GM12878 (cell line): ENCODE results near the gene HINT1. TPM values are rescaled to one million over a fixed set of nuclear protein-coding genes. Genes with fewer than 3 reads are reported as not detected.

Experiments used
- ASH2L ChIP-seq: fragments of 300-600, 200-600 bp; sonication (generic); IDR thresholded peaks from 2 replicates; pipeline ENCODE4 v1.6.1; 2017; ENCODE audit warnings: low read depth, mild to moderate bottlenecking, borderline replicate concordance
- CBX5 ChIP-seq: sonication (generic); IDR thresholded peaks from 2 replicates; pipeline ENCODE4 v1.6.1; 2016; ENCODE audit warnings: low read depth, moderate library complexity, mild to moderate bottlenecking, inconsistent platforms
- CEBPB ChIP-seq, 2 experiments: fragments of 150-350 bp in 1 of 2; IDR thresholded peaks; 2 replicates each; pipeline ENCODE4 v1.6.1; 2012 to 2014; ENCODE audit warnings: low read depth in 2 of 2, low read length in 2 of 2, borderline replicate concordance in 1 of 2, inconsistent platforms in 1 of 2
- CEBPZ ChIP-seq: fragments of 150-350 bp; IDR thresholded peaks from 2 replicates; pipeline ENCODE4 v1.6.1; 2016; ENCODE audit warnings: low read depth, low read length
- CREM ChIP-seq: IDR thresholded peaks from 2 replicates; pipeline ENCODE4 v1.6.1; 2014; ENCODE audit warnings: antibody characterized with exemption, low read depth
- E2F8 ChIP-seq: fragments of 450-650 bp; IDR thresholded peaks from 2 replicates; pipeline ENCODE4 v1.6.1; 2018; ENCODE audit warnings: mild to moderate bottlenecking, low read depth, moderate library complexity; ENCODE audit not compliant: partially characterized antibody
- FOXK2 ChIP-seq: fragments of 450-650 bp; IDR thresholded peaks from 2 replicates; pipeline ENCODE4 v1.6.1; 2017; ENCODE audit warnings: mild to moderate bottlenecking, moderate library complexity
- MTA2 ChIP-seq: fragments of 450-650 bp; IDR thresholded peaks from 2 replicates; pipeline ENCODE4 v1.6.1; 2016; ENCODE audit warnings: low read depth, mild to moderate bottlenecking, moderate library complexity
- NR2C1 ChIP-seq: fragments of 450-650 bp; IDR thresholded peaks from 2 replicates; pipeline ENCODE4 v1.6.1; 2017; ENCODE audit warnings: antibody characterized with exemption, mild to moderate bottlenecking, moderate library complexity
- POU2F2 ChIP-seq: IDR thresholded peaks from 3 replicates; pipeline ENCODE4 v1.6.1; 2011; ENCODE audit warnings: low read depth, mild to moderate bottlenecking, low read length, borderline replicate concordance
- RELB ChIP-seq: fragments of 450-650 bp; IDR thresholded peaks from 2 replicates; pipeline ENCODE4 v1.6.1; 2017; ENCODE audit warnings: low read depth, mild to moderate bottlenecking, moderate library complexity
- SMAD5 ChIP-seq: IDR thresholded peaks from 2 replicates; pipeline ENCODE4 v1.6.1; 2016; ENCODE audit warnings: antibody characterized with exemption, low read depth
- STAT1 ChIP-seq: fragments of 450-650 bp; conservative IDR thresholded peaks from 2 replicates; pipeline ENCODE4 v1.6.1; 2014; ENCODE audit warnings: antibody characterized with exemption, mild to moderate bottlenecking
- SUPT20H ChIP-seq: IDR thresholded peaks from 2 replicates; pipeline ENCODE4 v1.6.1; 2011; ENCODE audit warnings: low read depth, mild to moderate bottlenecking, low read length, moderate library complexity, borderline replicate concordance; ENCODE audit not compliant: control insufficient read depth
- TARDBP ChIP-seq: IDR thresholded peaks from 2 replicates; pipeline ENCODE4 v1.6.1; 2016; ENCODE audit warnings: borderline replicate concordance
- ZNF24 ChIP-seq: fragments of 450-650 bp; IDR thresholded peaks from 2 replicates; pipeline ENCODE4 v1.6.1; 2017; ENCODE audit warnings: antibody characterized with exemption, mild to moderate bottlenecking
- ZNF622 ChIP-seq: fragments of 450-650 bp; IDR thresholded peaks from 2 replicates; pipeline ENCODE4 v1.6.1; 2017; ENCODE audit warnings: mild to moderate bottlenecking, inconsistent platforms
- ZZZ3 ChIP-seq: IDR thresholded peaks from 2 replicates; pipeline ENCODE4 v1.6.1; 2011; ENCODE audit warnings: low read depth; ENCODE audit not compliant: control insufficient read depth, insufficient read length
- polyA plus RNA-seq, 11 experiments: library from polyadenylated mRNA; depleted of rRNA in 4 of 11; unstranded in 6 of 11; stranded (reverse) in 5 of 11; fragments of >200 nt; fragmentation: Nextera tagmentation in 4 of 11; fragmentation: Illumina TruSeq in 1 of 11; extraction: Ambion mirVana in 4 of 11; extraction: Trizol in 1 of 11; gene quantifications; 1 replicate in 1 of 11; 2 replicates in 10 of 11; pipeline versions ENCODE4 v1.2.1 to v1.2.3, GENCODE V29; 2011 to 2016; ENCODE audit warnings: inconsistent platforms in 2 of 11, missing spikeins in 2 of 11, low read depth in 1 of 11
- total RNA-seq, 4 experiments: library from RNA; depleted of rRNA in 3 of 4; stranded (reverse); fragments of >200 nt in 3 of 4; fragmentation: Illumina TruSeq in 1 of 4; extraction: Trizol in 1 of 4; gene quantifications; 2 replicates each; pipeline versions ENCODE4 v1.2.1 to v1.2.3, GENCODE V29; 2013 to 2021
- TF ChIP-seq, protein P1 (sequence below): IDR thresholded peaks from 2 replicates; pipeline ENCODE4 v1.6.1; 2012; ENCODE audit warnings: mild to moderate bottlenecking, low read depth, low read length

HINT1 gene
- total and polyA plus RNA-seq, 10 of the 15 experiments (the other 5 are each of a cell fraction or from before 2014, with no cell fraction given): 253 to 997 (median 562) TPM

- no peak for TF ChIP-seq E2F8
- TF ChIP-seq ZNF622: no peak
- TF ChIP-seq ZZZ3: no peak
- peak; percentile 58; the same call in 1 of the 2 replicates for TF ChIP-seq CREM
- no peak for TF ChIP-seq STAT1
- TF ChIP-seq NR2C1: no peak
- TF ChIP-seq RELB: peak; percentile 96
- TF ChIP-seq ASH2L: no peak
- TF ChIP-seq CEBPZ: no peak
- no peak for TF ChIP-seq TARDBP
- no peak; a peak in 1 of 4 replicates for TF ChIP-seq CEBPB (IDR thresholded peaks at IDR 0.05; ENCODE audit: borderline replicate concordance in 1 of 2, low read depth in 2 of 2, low read length in 2 of 2)
- no peak for TF ChIP-seq SMAD5
- TF ChIP-seq MTA2: peak; percentile 99
- no peak for TF ChIP-seq CBX5
- no peak for TF ChIP-seq ZNF24
- TF ChIP-seq, protein P1, sequence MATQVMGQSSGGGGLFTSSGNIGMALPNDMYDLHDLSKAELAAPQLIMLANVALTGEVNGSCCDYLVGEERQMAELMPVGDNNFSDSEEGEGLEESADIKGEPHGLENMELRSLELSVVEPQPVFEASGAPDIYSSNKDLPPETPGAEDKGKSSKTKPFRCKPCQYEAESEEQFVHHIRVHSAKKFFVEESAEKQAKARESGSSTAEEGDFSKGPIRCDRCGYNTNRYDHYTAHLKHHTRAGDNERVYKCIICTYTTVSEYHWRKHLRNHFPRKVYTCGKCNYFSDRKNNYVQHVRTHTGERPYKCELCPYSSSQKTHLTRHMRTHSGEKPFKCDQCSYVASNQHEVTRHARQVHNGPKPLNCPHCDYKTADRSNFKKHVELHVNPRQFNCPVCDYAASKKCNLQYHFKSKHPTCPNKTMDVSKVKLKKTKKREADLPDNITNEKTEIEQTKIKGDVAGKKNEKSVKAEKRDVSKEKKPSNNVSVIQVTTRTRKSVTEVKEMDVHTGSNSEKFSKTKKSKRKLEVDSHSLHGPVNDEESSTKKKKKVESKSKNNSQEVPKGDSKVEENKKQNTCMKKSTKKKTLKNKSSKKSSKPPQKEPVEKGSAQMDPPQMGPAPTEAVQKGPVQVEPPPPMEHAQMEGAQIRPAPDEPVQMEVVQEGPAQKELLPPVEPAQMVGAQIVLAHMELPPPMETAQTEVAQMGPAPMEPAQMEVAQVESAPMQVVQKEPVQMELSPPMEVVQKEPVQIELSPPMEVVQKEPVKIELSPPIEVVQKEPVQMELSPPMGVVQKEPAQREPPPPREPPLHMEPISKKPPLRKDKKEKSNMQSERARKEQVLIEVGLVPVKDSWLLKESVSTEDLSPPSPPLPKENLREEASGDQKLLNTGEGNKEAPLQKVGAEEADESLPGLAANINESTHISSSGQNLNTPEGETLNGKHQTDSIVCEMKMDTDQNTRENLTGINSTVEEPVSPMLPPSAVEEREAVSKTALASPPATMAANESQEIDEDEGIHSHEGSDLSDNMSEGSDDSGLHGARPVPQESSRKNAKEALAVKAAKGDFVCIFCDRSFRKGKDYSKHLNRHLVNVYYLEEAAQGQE: no peak
- peak; percentile 32 for TF ChIP-seq POU2F2
- TF ChIP-seq FOXK2: no peak
- no peak for TF ChIP-seq SUPT20H
Measured at GRCh38 chr5:131209506-131210150, 44.6 kb upstream of the HINT1 start (continued).
